NCI-H510A treated with DMSO at 0.1 percent for 48 hours (cell line): ENCODE data around the gene IFT43.
"Not testable (repeated sequence)": the region's sequence is repeated elsewhere in the genome, so short reads cannot be mapped to it uniquely, and the experiment has no call there.

Source experiments
- DNase-seq: peaks from one replicate; lab custom pipeline; 2025; lab: John Stamatoyannopoulos, UW

The IFT43 gene

GRCh38 chr14:75980856-75981255 lies 4.7 kb upstream of the IFT43 start:
- peak; percentile 32 for DNase-seq

GRCh38 chr14:75981426-75982265 lies 3.9 kb upstream of the IFT43 start, which contains the start of gene TGFB3:
TSS of gene TGFB3 (minus strand) at chr14:75981995. CDS start at chr14:75980893, 1,102 bp downstream.
- peak; percentile 80 for DNase-seq

GRCh38 chr14:75982266-75983018 lies 3.1 kb upstream of the IFT43 start:
- peak; percentile 78 for DNase-seq

- DNase-seq: no peak
Measured at GRCh38 chr14:75983019-75983358, 2.6 kb upstream of the IFT43 start.

GRCh38 chr14:75984674-75985073 lies 889 bp upstream of the IFT43 start:
- no peak for DNase-seq

GRCh38 chr14:75986439-75986765 lies 839 bp downstream of the IFT43 start:
- DNase-seq: no peak

- no peak for DNase-seq
Measured at GRCh38 chr14:75987201-75987970, 1.8 kb downstream of the IFT43 start.

- no peak for DNase-seq
Measured at GRCh38 chr14:75989134-75989533, 3.6 kb downstream of the IFT43 start.

- no peak for DNase-seq
Measured at GRCh38 chr14:75990297-75990696, 4.7 kb downstream of the IFT43 start.

GRCh38 chr14:75991753-75992152 lies 6.2 kb downstream of the IFT43 start:
- no peak for DNase-seq

- no peak for DNase-seq
Measured at GRCh38 chr14:75993567-75994041, 8.0 kb downstream of the IFT43 start.

GRCh38 chr14:75995372-75996041 lies 9.9 kb downstream of the IFT43 start:
- no peak for DNase-seq

GRCh38 chr14:75996488-75996887 lies 10.9 kb downstream of the IFT43 start:
- DNase-seq: no peak

GRCh38 chr14:75999511-76000190 lies 14.1 kb downstream of the IFT43 start:
- DNase-seq: no peak

GRCh38 chr14:76002383-76002782 lies 16.8 kb downstream of the IFT43 start:
- no peak for DNase-seq

GRCh38 chr14:76006253-76006652 lies 20.7 kb downstream of the IFT43 start:
- no peak for DNase-seq

GRCh38 chr14:76007379-76007778 lies 21.8 kb downstream of the IFT43 start:
- DNase-seq: no peak

GRCh38 chr14:76007852-76008251 lies 22.3 kb downstream of the IFT43 start:
- no peak for DNase-seq

GRCh38 chr14:76009627-76010026 lies 24.1 kb downstream of the IFT43 start:
- DNase-seq: not testable (repeated sequence)

GRCh38 chr14:76011930-76012329 lies 26.4 kb downstream of the IFT43 start:
- DNase-seq: no peak

- no peak for DNase-seq
Measured at GRCh38 chr14:76012354-76012753, 26.8 kb downstream of the IFT43 start.
